ENCODE data around the gene CAMTA1.
A peak's percentile ranks its signal among the peaks of the same experiment; 100 is the strongest.
"Not testable (repeated sequence)": the region's sequence is repeated elsewhere in the genome, so short reads cannot be mapped to it uniquely, and the experiment has no call there.

Gene CAMTA1

GRCh38 chr1:6785318-6785727 is at the start of gene CAMTA1:
Gene CAMTA1, plus strand, starts transcription at chr1:6785454. Its CDS starts 77 bp downstream, at chr1:6785531.
- no peak for DNase-seq (ENCODE audit: low read depth)

- no peak for DNase-seq (ENCODE audit: low read depth)
Measured at GRCh38 chr1:6738987-6739676, 46.1 kb upstream of the CAMTA1 start.

DNA sequence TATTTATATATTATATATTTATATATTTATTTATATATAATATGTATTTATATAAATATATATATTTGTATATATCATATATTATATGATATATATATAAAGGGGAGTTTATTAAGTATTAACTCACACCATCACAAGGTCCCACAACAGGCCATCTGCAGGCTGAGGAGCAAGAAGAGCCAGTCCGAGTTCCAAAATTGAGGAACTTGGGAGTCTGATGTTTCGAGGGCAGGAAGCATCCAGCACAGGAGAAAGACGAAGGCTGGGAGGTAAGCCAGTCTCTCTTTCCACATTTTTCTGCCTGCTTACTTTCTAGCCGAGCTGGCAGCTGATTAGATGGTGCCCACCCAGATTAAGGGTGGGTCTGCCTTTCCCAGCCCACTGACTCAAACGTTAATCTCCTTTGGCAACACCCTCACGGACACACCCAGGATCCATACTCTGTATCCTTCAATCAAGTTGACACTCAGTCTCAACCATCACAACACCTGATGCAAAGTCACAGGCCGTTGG is 42.5 kb upstream of the CAMTA1 start:
- DNase-seq (ENCODE audit: low read depth) = not testable (repeated sequence)

GRCh38 chr1:6743189-6744101 is 41.8 kb upstream of the CAMTA1 start:
- DNase-seq (ENCODE audit: low read depth) = peak; percentile 37

DNA sequence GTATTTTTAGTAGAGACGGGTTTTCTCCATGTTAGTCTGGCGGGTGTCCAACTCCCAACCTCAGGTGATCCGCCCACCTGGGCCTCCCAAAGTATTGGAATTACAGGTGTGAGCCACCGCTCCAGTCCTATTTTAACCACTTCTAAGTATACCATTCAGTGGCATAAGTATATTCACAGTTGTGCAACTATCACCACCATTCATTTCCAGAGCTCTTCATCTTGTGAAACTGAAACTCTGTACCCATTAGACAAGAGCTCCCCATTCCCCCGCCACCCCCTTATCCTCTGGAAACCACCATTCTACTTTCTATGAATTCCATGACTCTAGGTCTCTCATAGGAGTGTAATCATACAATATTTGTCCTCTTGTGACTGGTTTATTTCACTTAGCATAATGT is 40.2 kb upstream of the CAMTA1 start:
- DNase-seq (ENCODE audit: low read depth) = no peak

- no peak for DNase-seq (ENCODE audit: low read depth)
Measured at GRCh38 chr1:6747674-6748073, 37.6 kb upstream of the CAMTA1 start.

DNA sequence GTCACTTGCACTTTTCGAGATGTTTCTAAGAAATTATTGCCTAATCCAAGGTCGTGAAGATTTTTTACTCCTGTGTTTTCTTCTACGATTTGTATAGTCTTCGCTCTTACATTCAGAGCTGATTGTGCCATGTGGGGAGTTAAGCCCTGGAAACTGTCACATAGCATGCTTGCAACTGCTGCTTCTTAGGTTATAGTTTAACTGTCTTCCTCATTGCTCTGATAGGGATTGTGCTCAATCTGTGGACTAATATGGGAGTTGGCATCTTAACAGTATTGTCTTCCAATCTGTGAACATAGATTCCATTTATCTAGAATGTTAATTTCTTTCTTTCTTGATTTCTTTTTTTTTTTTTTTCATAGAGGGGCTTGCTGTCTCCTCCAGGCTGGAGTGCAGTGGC is 34.8 kb upstream of the CAMTA1 start:
- DNase-seq (ENCODE audit: low read depth) = no peak

DNA sequence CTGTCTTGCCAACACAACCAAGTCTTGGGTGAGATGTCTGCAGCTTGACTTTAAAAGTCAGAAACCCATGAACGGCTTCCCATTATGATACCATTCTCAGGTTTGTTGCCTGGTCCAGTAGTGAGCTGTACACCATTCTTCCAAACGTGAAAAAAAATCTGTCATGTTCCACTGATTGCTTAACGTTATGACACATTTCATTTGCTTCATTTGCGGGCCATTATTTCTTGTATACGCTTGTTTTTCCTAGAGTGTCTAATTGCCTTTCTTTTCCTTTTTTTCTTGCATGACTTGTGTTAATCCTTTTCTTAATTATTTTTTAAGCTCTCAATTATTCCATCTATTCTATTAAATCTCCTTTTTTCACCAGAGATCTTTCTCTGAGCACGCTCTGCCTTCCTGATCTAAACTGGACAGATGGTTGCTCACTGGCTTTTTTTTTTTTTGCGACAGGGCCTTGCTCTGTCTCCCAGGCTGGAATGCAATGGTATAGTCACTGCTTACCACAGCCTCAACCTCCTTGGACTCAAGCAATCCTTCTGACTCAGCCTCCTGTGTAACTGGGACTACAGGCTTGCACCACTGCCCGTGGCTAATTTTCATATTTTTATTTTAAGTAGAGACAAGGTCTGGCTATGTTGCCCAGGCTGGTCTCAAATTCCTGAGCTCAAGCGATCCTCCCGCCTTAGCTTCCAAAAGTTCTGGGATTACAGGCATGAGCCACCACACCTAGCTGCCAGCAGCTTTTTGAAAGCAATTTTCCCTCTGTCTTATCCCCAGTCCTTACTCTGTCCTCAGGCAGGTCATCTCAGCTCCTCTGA is 31.7 kb upstream of the CAMTA1 start:
- no peak for DNase-seq (ENCODE audit: low read depth)

- DNase-seq (ENCODE audit: low read depth) = no peak
Measured at GRCh38 chr1:6756457-6756856, 28.8 kb upstream of the CAMTA1 start.

DNA sequence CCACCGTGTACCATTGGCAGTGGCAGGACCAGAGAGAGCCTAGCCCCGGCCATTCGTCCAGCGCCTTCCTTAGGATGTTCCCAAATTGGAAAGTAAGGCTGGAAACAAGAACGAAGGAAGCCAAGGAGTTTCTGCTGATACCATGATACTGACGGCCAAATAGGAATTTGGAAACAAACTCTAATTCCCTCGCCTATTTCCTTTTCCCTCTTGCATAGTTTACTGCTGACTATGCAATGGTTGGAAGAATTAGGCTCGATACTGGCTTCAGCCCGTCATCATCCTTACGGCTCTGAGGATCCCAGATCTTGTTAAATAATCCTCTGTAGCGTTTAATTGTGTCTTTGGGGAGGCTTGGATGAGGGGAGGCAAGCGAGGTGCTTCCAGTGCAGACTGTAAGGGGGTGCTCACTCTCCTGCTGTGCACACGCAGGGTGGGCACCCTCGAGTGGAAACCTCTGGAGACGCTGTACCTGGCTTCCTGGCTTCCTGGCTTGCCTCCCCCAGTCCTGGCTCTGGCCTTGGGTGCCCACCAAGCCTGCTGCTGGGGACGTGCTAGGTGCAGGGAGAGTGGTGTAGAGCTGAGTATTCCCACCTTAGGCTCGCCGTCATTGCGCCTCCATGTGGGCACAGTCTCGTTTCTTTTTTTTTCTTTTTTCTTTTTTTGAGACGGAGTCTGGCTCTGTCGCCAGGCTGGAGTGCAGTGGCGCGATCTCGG is 27.4 kb upstream of the CAMTA1 start:
- no peak for DNase-seq (ENCODE audit: low read depth)

- no peak for DNase-seq (ENCODE audit: low read depth)
Measured at GRCh38 chr1:6761196-6761737, 24.0 kb upstream of the CAMTA1 start.

DNA sequence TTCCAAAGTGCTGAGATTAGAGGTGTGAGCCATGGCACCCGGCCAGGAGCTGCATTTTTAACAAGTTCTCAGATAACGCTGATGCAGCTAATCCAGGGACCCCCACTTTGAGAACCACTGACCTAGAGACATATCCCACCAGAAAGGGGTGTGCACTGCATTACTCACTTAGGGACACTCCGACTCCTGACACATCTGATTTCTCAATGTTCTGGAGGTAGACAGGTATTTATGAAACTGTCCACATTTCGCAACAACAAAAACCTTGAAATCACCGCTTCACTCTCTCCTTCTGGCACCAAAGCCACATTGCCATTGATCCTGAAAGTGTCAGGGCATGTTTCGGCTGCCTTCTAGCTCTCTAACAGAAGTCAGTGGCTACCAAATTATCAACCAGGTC is 23.2 kb upstream of the CAMTA1 start:
- DNase-seq (ENCODE audit: low read depth) = no peak

GRCh38 chr1:6770751-6771440 is 14.4 kb upstream of the CAMTA1 start:
- no peak for DNase-seq (ENCODE audit: low read depth)

DNA sequence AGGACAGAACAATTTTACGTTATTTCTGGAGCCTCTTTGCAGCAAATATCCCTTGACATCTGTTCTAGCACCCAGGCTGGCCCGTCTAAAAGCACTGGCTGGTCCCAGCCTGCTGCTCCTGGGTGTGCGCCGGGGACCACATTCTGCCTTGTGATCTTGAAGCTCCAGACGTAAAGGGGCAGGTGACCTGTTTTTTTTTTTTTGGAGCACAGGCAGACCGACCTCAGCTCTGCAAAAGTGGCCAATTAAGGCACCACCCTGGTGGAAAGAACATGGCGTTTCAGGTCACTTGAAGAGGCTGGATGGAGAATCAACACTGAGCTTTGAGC is 13.8 kb upstream of the CAMTA1 start:
- no peak for DNase-seq (ENCODE audit: low read depth)

DNA sequence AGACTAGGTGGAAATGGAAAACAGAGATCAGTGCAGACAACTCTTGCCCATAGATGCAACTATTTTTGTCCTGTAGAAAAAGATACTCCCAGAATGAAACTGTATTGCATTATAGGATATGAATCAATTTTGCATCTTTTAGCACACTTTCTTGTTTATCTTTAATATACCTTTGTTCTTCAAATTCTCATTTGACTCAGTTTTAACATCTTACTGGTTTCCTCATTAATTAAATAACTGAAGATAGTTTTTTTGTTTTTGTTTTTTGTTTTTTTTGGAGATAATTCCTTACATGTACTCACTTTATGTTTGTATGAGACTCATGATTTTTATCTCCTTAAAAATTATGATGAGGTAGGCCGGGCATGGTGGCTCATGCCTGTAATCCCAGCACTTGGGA is 10.9 kb upstream of the CAMTA1 start:
- no peak for DNase-seq (ENCODE audit: low read depth)

GRCh38 chr1:6775261-6776043 is 9.8 kb upstream of the CAMTA1 start:
- no peak for DNase-seq (ENCODE audit: low read depth)

GRCh38 chr1:6776389-6776788 is 8.9 kb upstream of the CAMTA1 start:
- DNase-seq (ENCODE audit: low read depth) = no peak

DNA sequence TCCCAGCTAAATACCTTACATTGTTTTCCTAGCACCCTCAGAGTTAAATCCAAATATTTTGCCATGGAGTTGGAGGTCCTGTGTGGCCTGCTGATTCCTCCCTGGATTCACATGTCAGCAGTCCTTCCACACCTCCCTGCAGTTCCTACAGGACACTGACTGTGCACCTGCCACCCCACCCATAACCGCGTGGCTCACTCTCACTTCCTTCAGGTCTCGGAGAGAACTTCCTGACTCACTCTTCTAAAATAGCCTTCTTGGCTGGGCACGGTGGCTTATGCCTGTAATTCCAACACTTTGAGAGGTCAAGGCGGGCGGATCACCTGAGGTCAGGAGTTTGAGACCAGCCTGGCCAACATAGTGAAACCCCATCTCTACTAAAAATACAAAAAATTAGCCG is 8.4 kb upstream of the CAMTA1 start:
- no peak for DNase-seq (ENCODE audit: low read depth)

- DNase-seq (ENCODE audit: low read depth) = no peak
Measured at GRCh38 chr1:6777813-6778212, 7.4 kb upstream of the CAMTA1 start.
